Activated CD4-positive, alpha-beta T cell treated with anti-CD3 and anti-CD28 coated beads for 36 hours (primary cell): ENCODE measurements around the gene ACVR1C. TPM values are rescaled to one million over a fixed set of nuclear protein-coding genes. Genes with fewer than 3 reads are reported as not detected.

Source experiments
- ATAC-seq: fragments of 200-7000 bp; cut with Tn5 transposase; one replicate; pipeline ENCODE4 v1.10.0; 2021; ENCODE audit warnings: mild to moderate bottlenecking, moderate library complexity
- CTCF ChIA-PET: fragments of 350-600 bp; sonication (Branson Sonifier 250); formaldehyde crosslinking; loops from one replicate; lab custom pipeline; 2021; ENCODE audit warnings: antibody characterized with exemption; lab: Charles Lee
- POLR2A ChIA-PET: fragments of 350-600 bp; sonication (Branson Sonifier 250); formaldehyde crosslinking; loops from one replicate; lab custom pipeline; 2021; ENCODE audit warnings: antibody characterized with exemption, inconsistent platforms; lab: Charles Lee
- DNase-seq: peaks from one replicate; pipeline ENCODE4 v3.0.0-alpha.2; 2020
- H3K27ac Mint-ChIP-seq: one replicate; pipeline ENCODE4 v1.8.0; 2021; ENCODE audit warnings: mixed read lengths
- H3K27me3 Mint-ChIP-seq: one replicate; pipeline ENCODE4 v1.8.0; 2021; ENCODE audit warnings: mixed read lengths
- H3K36me3 Mint-ChIP-seq: one replicate; pipeline ENCODE4 v1.8.0; 2021; ENCODE audit warnings: low read depth, mixed read lengths
- H3K4me1 Mint-ChIP-seq: one replicate; pipeline ENCODE4 v1.8.0; 2021; ENCODE audit warnings: mixed read lengths
- H3K4me3 Mint-ChIP-seq: one replicate; pipeline ENCODE4 v1.8.0; 2021; ENCODE audit warnings: mild to moderate bottlenecking, moderate library complexity, mixed read lengths
- H3K9me3 Mint-ChIP-seq: one replicate; pipeline ENCODE4 v1.8.0; 2021; ENCODE audit warnings: low read depth, mixed read lengths
- intact Hi-C, 2 experiments: fragments of 100-400 bp; cut with DNase I in 1 of 2; cut with micrococcal nuclease in 1 of 2; formaldehyde crosslinking; loops; one replicate each; pipeline versions ENCODE4 v1.14.2 to v1.15.1; 2022 to 2024; cut with DNase I, micrococcal nuclease
- total RNA-seq, 2 experiments: library from RNA; stranded (reverse); gene quantifications; one replicate each; pipeline ENCODE4 v1.2.3, GENCODE V29; 2021

The ACVR1C gene
- total RNA-seq, 2 experiments from 2014 or later, result 1.6 to 1.7 TPM

DNA sequence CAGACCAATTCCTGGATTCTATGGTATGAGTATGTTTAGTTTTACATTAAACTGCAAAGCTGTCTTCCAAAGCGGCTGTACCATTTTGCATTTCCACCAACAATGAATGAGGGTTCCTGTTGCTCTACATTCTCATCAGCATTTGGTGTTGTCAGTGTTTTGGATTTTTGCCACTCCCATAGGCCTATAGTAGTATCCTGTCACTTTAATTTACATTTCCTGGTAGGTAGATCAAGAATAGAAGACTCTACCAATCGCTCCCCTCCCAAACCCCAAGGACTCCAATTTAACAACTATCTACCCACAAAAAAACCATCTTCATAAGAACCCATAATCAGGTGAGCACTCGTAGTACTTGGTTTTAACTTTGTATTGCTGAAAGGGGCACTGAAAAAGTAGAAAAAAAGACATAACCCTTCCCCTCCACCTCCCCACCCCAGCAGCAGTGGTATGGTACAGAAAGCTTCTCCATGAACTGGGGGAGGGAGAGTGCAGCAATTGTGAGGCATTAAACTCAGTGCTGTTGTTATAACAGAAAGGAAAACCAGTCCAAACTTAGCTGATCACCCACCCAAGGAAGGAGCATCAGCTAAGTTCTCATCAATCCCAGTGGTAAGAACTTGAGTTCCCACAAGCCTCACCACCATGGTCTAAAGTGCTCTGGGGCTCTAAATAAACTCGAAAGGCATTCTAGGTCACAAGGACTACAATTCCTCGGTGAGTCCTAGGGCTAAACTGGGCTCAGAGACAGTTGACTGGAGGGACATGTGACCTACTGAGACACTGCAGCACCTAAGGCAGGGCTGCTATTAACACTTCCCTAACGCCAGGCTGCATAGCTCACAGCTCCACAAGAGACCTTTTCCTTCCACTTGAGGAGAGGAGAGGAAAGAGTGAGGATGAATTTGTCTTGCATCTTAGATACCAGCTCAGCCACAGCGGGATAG, 149.3 kb downstream of the ACVR1C start:
- Mint-ChIP-seq H3K27ac (peak overlapping the region; percentile 95), H3K4me3 (peak overlapping the region; percentile 64), H3K4me1 (peaks cover 86% of the 10 kb centered on the region), H3K9me3 (peaks cover 3% of the 10 kb centered on the region), H3K36me3 (peaks cover 35% of the 10 kb centered on the region), H3K27me3 (no peaks in the 10 kb centered on the region)
- DNase-seq (no peak), ATAC-seq (no peak)
- intact Hi-C loops, result loop anchor here (1.0 to 10.0 kb wide), 4 partner anchors 15 to 1145 kb away; partner anchors contain the start of gene NR4A2 (in 1 of the 2)
- POLR2A ChIA-PET, result no interaction called here
- CTCF ChIA-PET, result interaction anchor here (0.6 to 3.6 kb wide), 14 partner anchors 9 to 178 kb away, joined by 3 to 18 read pairs (median 4); partner anchors contain the start of gene CYTIP

DNA sequence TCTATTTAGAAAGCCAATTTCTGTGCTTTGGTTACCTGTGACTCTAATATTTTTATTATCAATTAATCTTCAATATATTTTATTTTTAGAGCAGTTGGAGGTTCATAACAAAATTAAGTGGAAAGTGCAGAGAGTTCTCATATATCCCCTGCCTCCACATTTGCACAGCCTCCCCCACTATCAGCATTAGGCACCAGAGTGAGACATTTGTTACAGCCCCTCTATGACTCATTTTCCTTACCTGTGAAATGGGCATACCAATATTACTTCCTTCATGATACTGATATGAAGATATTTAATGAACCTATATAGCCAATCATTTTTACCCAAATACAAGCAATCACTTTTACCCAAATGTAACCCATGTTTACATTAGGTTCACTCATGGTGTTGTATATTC, 150.7 kb downstream of the ACVR1C start:
- no peak overlapping the region for H3K4me3 Mint-ChIP-seq
- no peak for ATAC-seq
- intact Hi-C loops, result loop anchor here (1.0 to 10.0 kb wide), 12 partner anchors 9 to 1143 kb away; partner anchors contain the start of genes CYTIP (in 2 of the 2) and NR4A2 (in 1 of the 2)
- no peak for DNase-seq
- H3K27ac Mint-ChIP-seq, result peak overlapping the region; percentile 95
- H3K27me3 Mint-ChIP-seq, result no peaks in the 10 kb centered on the region
- H3K4me1 Mint-ChIP-seq, result peaks cover 95% of the 10 kb centered on the region
- H3K36me3 Mint-ChIP-seq, result peaks cover 37% of the 10 kb centered on the region
- ChIA-PET POLR2A (interaction anchor here (0.5 to 1.6 kb wide), 14 partner anchors 10 to 421 kb away, joined by 3 to 44 read pairs (median 8); partner anchors contain the start of genes ACVR1C and CYTIP), CTCF (interaction anchor here (0.8 to 2.3 kb wide), 17 partner anchors 9 to 1144 kb away, joined by 3 to 10 read pairs (median 6); no protein-coding TSS in a partner anchor)
- H3K9me3 Mint-ChIP-seq, result peaks cover 3% of the 10 kb centered on the region

DNA sequence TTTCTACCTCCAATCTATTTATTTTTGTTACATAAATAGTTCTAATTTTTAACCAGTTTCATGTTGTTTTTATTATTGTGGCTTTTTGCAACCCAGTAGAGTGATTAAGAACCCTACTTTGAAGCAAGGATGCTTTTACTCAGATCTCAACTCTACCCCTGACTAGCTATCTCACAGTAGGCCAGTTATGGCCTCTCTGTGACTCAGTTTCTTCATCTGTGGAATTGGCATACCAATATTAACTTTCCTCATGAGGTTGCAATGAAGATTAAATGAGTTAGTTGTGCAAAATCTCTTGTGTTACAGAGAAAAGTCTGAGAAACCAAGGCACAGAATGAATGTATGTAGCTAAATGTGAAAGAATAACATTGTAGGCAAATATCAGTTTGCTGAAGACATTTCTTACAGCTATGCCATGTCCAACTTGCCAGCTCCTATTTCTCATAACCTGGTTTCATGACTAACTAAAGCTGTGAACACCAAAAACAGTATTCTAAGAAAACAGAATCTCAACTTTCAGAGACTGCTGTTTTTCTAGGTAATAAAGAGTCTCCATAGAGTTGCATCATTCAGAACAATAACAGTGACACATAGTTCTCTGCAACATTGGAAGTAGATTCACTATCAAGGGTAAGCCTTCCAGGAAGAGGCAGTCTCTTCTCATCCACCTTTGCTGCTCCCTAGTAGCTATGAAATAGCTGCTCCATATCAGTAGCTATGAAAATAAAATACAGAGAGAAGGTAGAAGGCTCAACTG, 151.5 kb downstream of the ACVR1C start:
- no peaks in the 10 kb centered on the region for H3K27me3 Mint-ChIP-seq
- intact Hi-C loops, result loop anchor here (1.0 to 10.0 kb wide), 12 partner anchors 8 to 1142 kb away; partner anchors contain the start of genes CYTIP (in 2 of the 2) and NR4A2 (in 1 of the 2)
- peak overlapping the region; percentile 95 for H3K27ac Mint-ChIP-seq
- H3K4me1 Mint-ChIP-seq, result peaks cover 95% of the 10 kb centered on the region
- H3K36me3 Mint-ChIP-seq, result peaks cover 36% of the 10 kb centered on the region
- ATAC-seq, result peak; percentile 64
- peak overlapping the region; percentile 46 for H3K4me3 Mint-ChIP-seq
- DNase-seq, result peak; percentile 49
- POLR2A ChIA-PET, result interaction anchor here (0.5 to 1.6 kb wide), 21 partner anchors 9 to 915 kb away, joined by 3 to 44 read pairs (median 5); partner anchors contain the start of genes ACVR1C and CYTIP
- H3K9me3 Mint-ChIP-seq, result peaks cover 3% of the 10 kb centered on the region
- CTCF ChIA-PET, result interaction anchor here (0.6 to 2.3 kb wide), 23 partner anchors 8 to 1143 kb away, joined by 3 to 10 read pairs (median 6); partner anchors contain the start of genes ACVR1C and CYTIP

Other genes starting within 250 kb of the ACVR1C start
- 100 to 1,000 TPM; 470 to 536 TPM for gene CYTIP, start 184.8 kb downstream of the ACVR1C start, total RNA-seq
- 10 to 100 TPM; 17.1 to 23.0 TPM for gene ACVR1, start 247.5 kb upstream of the ACVR1C start, total RNA-seq